ENCODE results near the gene CCL23.
"Not testable (repeated sequence)": the region's sequence is repeated elsewhere in the genome, so short reads cannot be mapped to it uniquely, and the experiment has no call there.

The CCL23 gene

GRCh38 chr17:36000732-36001109 lies 17.1 kb downstream of the CCL23 start:
- Histone ChIP-seq H3K36me3 (ENCODE audit: insufficient read depth, low read length) (no peaks in the 10 kb centered on the region), H3K4me3 (ENCODE audit: low read length) (no peak overlapping the region), H3K9me3 (ENCODE audit: low read length) (no peaks in the 10 kb centered on the region), H2AFZ (ENCODE audit: low read depth, low read length) (no peak overlapping the region), H3K4me1 (ENCODE audit: insufficient read depth, low read length) (peaks cover 11% of the 10 kb centered on the region), H3K27me3 (ENCODE audit: insufficient read depth, low read length) (no peaks in the 10 kb centered on the region)

GRCh38 chr17:35998756-35999155 lies 19.0 kb downstream of the CCL23 start:
- Histone ChIP-seq H3K4me1 (ENCODE audit: insufficient read depth, low read length) (peaks cover 11% of the 10 kb centered on the region), H3K27me3 (ENCODE audit: insufficient read depth, low read length) (no peaks in the 10 kb centered on the region)

GRCh38 chr17:35998018-35998545 lies 19.7 kb downstream of the CCL23 start:
- H2AFZ ChIP-seq (ENCODE audit: low read depth, low read length), result no peak overlapping the region
- H3K4me1 ChIP-seq (ENCODE audit: insufficient read depth, low read length), result peaks cover 11% of the 10 kb centered on the region
- no peaks in the 10 kb centered on the region for H3K27me3 ChIP-seq (ENCODE audit: insufficient read depth, low read length)
- no peaks in the 10 kb centered on the region for H3K36me3 ChIP-seq (ENCODE audit: insufficient read depth, low read length)
- no peaks in the 10 kb centered on the region for H3K9me3 ChIP-seq (ENCODE audit: low read length)
- no peak overlapping the region for H3K4me3 ChIP-seq (ENCODE audit: low read length)

More at GRCh38 chr17:35998756-35999155, 19.0 kb downstream of the CCL23 start:
- no peak overlapping the region for H3K4me3 ChIP-seq (ENCODE audit: low read length)
- H2AFZ ChIP-seq (ENCODE audit: low read depth, low read length), result no peak overlapping the region
- H3K9me3 ChIP-seq (ENCODE audit: low read length), result no peaks in the 10 kb centered on the region
- H3K36me3 ChIP-seq (ENCODE audit: insufficient read depth, low read length), result no peaks in the 10 kb centered on the region

- not testable (repeated sequence) for H2AFZ ChIP-seq (ENCODE audit: low read depth, low read length); H3K9me3 ChIP-seq (ENCODE audit: low read length); H3K4me3 ChIP-seq (ENCODE audit: low read length); H3K27me3 ChIP-seq (ENCODE audit: insufficient read depth, low read length); H3K36me3 ChIP-seq (ENCODE audit: insufficient read depth, low read length); H3K4me1 ChIP-seq (ENCODE audit: insufficient read depth, low read length)
These were observed 22.4 kb downstream of the CCL23 start for GRCh38 chr17:35995346-35995745.

- no peaks in the 10 kb centered on the region for H3K36me3 ChIP-seq (ENCODE audit: insufficient read depth, low read length)
- no peak overlapping the region for H3K4me3 ChIP-seq (ENCODE audit: low read length)
- no peaks in the 10 kb centered on the region for H3K27me3 ChIP-seq (ENCODE audit: insufficient read depth, low read length)
- no peak overlapping the region for H2AFZ ChIP-seq (ENCODE audit: low read depth, low read length)
- no peaks in the 10 kb centered on the region for H3K9me3 ChIP-seq (ENCODE audit: low read length)
- H3K4me1 ChIP-seq (ENCODE audit: insufficient read depth, low read length), result no peaks in the 10 kb centered on the region
These were observed 26.7 kb downstream of the CCL23 start for GRCh38 chr17:35991075-35991474.

GRCh38 chr17:35988164-35988563 lies 29.6 kb downstream of the CCL23 start:
- Histone ChIP-seq H3K4me3 (ENCODE audit: low read length) (no peak overlapping the region), H3K36me3 (ENCODE audit: insufficient read depth, low read length) (no peaks in the 10 kb centered on the region), H3K27me3 (ENCODE audit: insufficient read depth, low read length) (no peaks in the 10 kb centered on the region), H3K9me3 (ENCODE audit: low read length) (no peaks in the 10 kb centered on the region), H2AFZ (ENCODE audit: low read depth, low read length) (no peak overlapping the region), H3K4me1 (ENCODE audit: insufficient read depth, low read length) (no peaks in the 10 kb centered on the region)

GRCh38 chr17:35986643-35987042 lies 31.1 kb downstream of the CCL23 start, which contains the start of gene CCL14:
TSS of gene CCL14 (minus strand) at chr17:35986729. CDS start at chr17:35986649, 80 bp downstream.
- Histone ChIP-seq H3K4me3 (ENCODE audit: low read length) (no peak within 1 kb of the TSS), H2AFZ (ENCODE audit: low read depth, low read length) (no peak within 1 kb of the TSS), H3K9me3 (ENCODE audit: low read length) (no peaks in the 10 kb centered on the region), H3K4me1 (ENCODE audit: insufficient read depth, low read length) (no peaks in the 10 kb centered on the region), H3K27me3 (ENCODE audit: insufficient read depth, low read length) (no peaks in the 10 kb centered on the region), H3K36me3 (ENCODE audit: insufficient read depth, low read length) (no peaks in the 10 kb centered on the region)

- Histone ChIP-seq H3K4me3 (ENCODE audit: low read length) (no peak overlapping the region), H3K9me3 (ENCODE audit: low read length) (no peaks in the 10 kb centered on the region), H3K36me3 (ENCODE audit: insufficient read depth, low read length) (no peaks in the 10 kb centered on the region), H3K27me3 (ENCODE audit: insufficient read depth, low read length) (no peaks in the 10 kb centered on the region), H2AFZ (ENCODE audit: low read depth, low read length) (no peak overlapping the region), H3K4me1 (ENCODE audit: insufficient read depth, low read length) (no peaks in the 10 kb centered on the region)
These were observed 33.6 kb downstream of the CCL23 start for GRCh38 chr17:35984140-35984539.

GRCh38 chr17:35982409-35983191 lies 35.2 kb downstream of the CCL23 start:
- Histone ChIP-seq H3K4me3 (ENCODE audit: low read length) (no peak overlapping the region), H3K9me3 (ENCODE audit: low read length) (no peaks in the 10 kb centered on the region), H3K27me3 (ENCODE audit: insufficient read depth, low read length) (no peaks in the 10 kb centered on the region), H2AFZ (ENCODE audit: low read depth, low read length) (no peak overlapping the region), H3K36me3 (ENCODE audit: insufficient read depth, low read length) (no peaks in the 10 kb centered on the region), H3K4me1 (ENCODE audit: insufficient read depth, low read length) (no peaks in the 10 kb centered on the region)

- Histone ChIP-seq H3K36me3 (ENCODE audit: insufficient read depth, low read length) (no peaks in the 10 kb centered on the region), H3K4me1 (ENCODE audit: insufficient read depth, low read length) (no peaks in the 10 kb centered on the region), H3K4me3 (ENCODE audit: low read length) (no peak overlapping the region), H3K27me3 (ENCODE audit: insufficient read depth, low read length) (no peaks in the 10 kb centered on the region), H3K9me3 (ENCODE audit: low read length) (no peaks in the 10 kb centered on the region), H2AFZ (ENCODE audit: low read depth, low read length) (no peak overlapping the region)
These were observed 35.9 kb downstream of the CCL23 start for GRCh38 chr17:35981908-35982330.

GRCh38 chr17:35981246-35981645 lies 36.5 kb downstream of the CCL23 start, which contains the start of gene CCL16:
TSS of gene CCL16 (minus strand) at chr17:35981497. CDS start at chr17:35981420, 77 bp downstream.
- Histone ChIP-seq H3K36me3 (ENCODE audit: insufficient read depth, low read length) (no peaks in the 10 kb centered on the region), H2AFZ (ENCODE audit: low read depth, low read length) (no peak within 1 kb of the TSS), H3K9me3 (ENCODE audit: low read length) (no peaks in the 10 kb centered on the region), H3K4me3 (ENCODE audit: low read length) (no peak within 1 kb of the TSS), H3K27me3 (ENCODE audit: insufficient read depth, low read length) (no peaks in the 10 kb centered on the region), H3K4me1 (ENCODE audit: insufficient read depth, low read length) (no peaks in the 10 kb centered on the region)

- no peaks in the 10 kb centered on the region for H3K4me1 ChIP-seq (ENCODE audit: insufficient read depth, low read length)
- H2AFZ ChIP-seq (ENCODE audit: low read depth, low read length), result no peak overlapping the region
- H3K27me3 ChIP-seq (ENCODE audit: insufficient read depth, low read length), result no peaks in the 10 kb centered on the region
- no peak overlapping the region for H3K4me3 ChIP-seq (ENCODE audit: low read length)
- no peaks in the 10 kb centered on the region for H3K9me3 ChIP-seq (ENCODE audit: low read length)
- no peaks in the 10 kb centered on the region for H3K36me3 ChIP-seq (ENCODE audit: insufficient read depth, low read length)
These were observed 39.4 kb downstream of the CCL23 start for GRCh38 chr17:35978346-35978745.

- no peaks in the 10 kb centered on the region for H3K4me1 ChIP-seq (ENCODE audit: insufficient read depth, low read length)
- H3K4me3 ChIP-seq (ENCODE audit: low read length), result no peak overlapping the region
- H3K36me3 ChIP-seq (ENCODE audit: insufficient read depth, low read length), result no peaks in the 10 kb centered on the region
- H3K9me3 ChIP-seq (ENCODE audit: low read length), result no peaks in the 10 kb centered on the region
- H3K27me3 ChIP-seq (ENCODE audit: insufficient read depth, low read length), result no peaks in the 10 kb centered on the region
- no peak overlapping the region for H2AFZ ChIP-seq (ENCODE audit: low read depth, low read length)
These were observed 40.3 kb downstream of the CCL23 start for GRCh38 chr17:35977509-35977908.

All from neuron (in vitro differentiated cells).